Neural cell (in vitro differentiated cells): ENCODE results near the gene ALKBH6. TPM values are rescaled to one million over a fixed set of nuclear protein-coding genes. Genes with fewer than 3 reads are reported as not detected.

Experiments used
- H2AFZ ChIP-seq: fragments of 200-600, 300-800 bp; sonication (generic), shearing (Covaris generic); 2 replicates; pipeline ENCODE4 v1.6.0; 2014; ENCODE audit warnings: low read depth, mild to moderate bottlenecking, antibody characterized with exemption, low read length, moderate library complexity
- H3F3A ChIP-seq: fragments of 200-600 bp; shearing (Covaris generic); 2 replicates; pipeline ENCODE4 v1.6.1; 2016; ENCODE audit warnings: mild to moderate bottlenecking, moderate library complexity, mixed read lengths, antibody characterized with exemption, low read length; ENCODE audit not compliant: insufficient read depth, poor library complexity, severe bottlenecking
- H3K27ac ChIP-seq: fragments of 200-600, 300-800 bp; sonication (generic), shearing (Covaris generic); 2 replicates; pipeline ENCODE4 v1.5.1; 2014; ENCODE audit warnings: mild to moderate bottlenecking, low read length, moderate library complexity
- H3K27me3 ChIP-seq: fragments of 300-800, 200-600 bp; sonication (generic), shearing (Covaris generic); 2 replicates; pipeline ENCODE4 v1.6.0; 2014; ENCODE audit warnings: mild to moderate bottlenecking, low read depth, low read length, moderate library complexity; ENCODE audit not compliant: insufficient read depth
- H3K36me3 ChIP-seq: fragments of 300-800, 200-600 bp; sonication (generic), shearing (Covaris generic); 2 replicates; pipeline ENCODE4 v1.5.1; 2014; ENCODE audit warnings: mild to moderate bottlenecking, antibody characterized with exemption, low read length, moderate library complexity; ENCODE audit not compliant: insufficient read depth
- H3K4me2 ChIP-seq: fragments of 300-800, 200-600 bp; sonication (generic), shearing (Covaris generic); 2 replicates; pipeline ENCODE4 v1.6.0; 2014; ENCODE audit warnings: mild to moderate bottlenecking, low read length
- H3K4me3 ChIP-seq: fragments of 300-800, 200-600 bp; sonication (generic), shearing (Covaris generic); 2 replicates; pipeline ENCODE4 v1.5.1; 2014; ENCODE audit warnings: mild to moderate bottlenecking, low read length, moderate library complexity
- H3K79me2 ChIP-seq: fragments of 200-600 bp; shearing (Covaris generic); replicated peaks from 2 replicates; pipeline ENCODE4 v1.6.0; 2014; ENCODE audit warnings: mild to moderate bottlenecking, low read length, moderate library complexity; ENCODE audit not compliant: insufficient read depth
- H3K9ac ChIP-seq: fragments of 300-800, 200-600 bp; sonication (generic), shearing (Covaris generic); 2 replicates; pipeline ENCODE4 v1.6.1; 2016; ENCODE audit warnings: mild to moderate bottlenecking, low read length, mixed read lengths
- H3K9me2 ChIP-seq: fragments of 200-600 bp; shearing (Covaris generic); 2 replicates; pipeline ENCODE4 v1.6.1; 2016; ENCODE audit warnings: mild to moderate bottlenecking, low read length, mixed read lengths; ENCODE audit not compliant: insufficient read depth
- H3K9me3 ChIP-seq: fragments of 200-600, 300-800 bp; sonication (generic), shearing (Covaris generic); 2 replicates; pipeline ENCODE4 v1.6.1; 2016; ENCODE audit warnings: mild to moderate bottlenecking, mixed run types, low read length, moderate library complexity, mixed read lengths
- H4K20me1 ChIP-seq: fragments of 200-600 bp; shearing (Covaris generic); 2 replicates; pipeline ENCODE4 v1.6.1; 2016; ENCODE audit warnings: mild to moderate bottlenecking, mixed run types; ENCODE audit not compliant: insufficient read depth
- CTCF ChIP-seq: fragments of 450-650 bp; IDR thresholded peaks from 2 replicates; pipeline ENCODE4 v1.5.1; 2014; ENCODE audit warnings: antibody characterized with exemption, mild to moderate bottlenecking, moderate library complexity; ENCODE audit not compliant: poor library complexity, severe bottlenecking
- EP300 ChIP-seq: fragments of 450-650 bp; conservative IDR thresholded peaks from 2 replicates; pipeline ENCODE4 v1.6.1; 2014; ENCODE audit warnings: antibody characterized with exemption, mild to moderate bottlenecking, moderate library complexity; ENCODE audit not compliant: poor library complexity, severe bottlenecking
- EZH2 ChIP-seq: fragments of 200-600, 300-800 bp; shearing (Covaris generic), sonication (generic); IDR thresholded peaks from 2 replicates; pipeline ENCODE4 v1.6.1; 2014; ENCODE audit warnings: antibody characterized with exemption, low read length, borderline replicate concordance, mild to moderate bottlenecking; ENCODE audit not compliant: insufficient read depth, poor library complexity, severe bottlenecking
- MXI1 ChIP-seq: fragments of 450-650 bp; conservative IDR thresholded peaks from 2 replicates; pipeline ENCODE4 v1.6.1; 2014; ENCODE audit warnings: antibody characterized with exemption, mild to moderate bottlenecking; ENCODE audit not compliant: poor library complexity, severe bottlenecking
- POLR2AphosphoS5 ChIP-seq: IDR thresholded peaks from 2 replicates; pipeline ENCODE4 v1.6.1; 2012
- RAD21 ChIP-seq: fragments of 450-650 bp; conservative IDR thresholded peaks from 2 replicates; pipeline ENCODE4 v1.6.1; 2014; ENCODE audit warnings: antibody characterized with exemption, mild to moderate bottlenecking, moderate library complexity
- REST ChIP-seq: IDR thresholded peaks from 2 replicates; pipeline ENCODE4 v1.6.1; 2012; ENCODE audit warnings: borderline replicate concordance
- SMC3 ChIP-seq: fragments of 450-650 bp; conservative IDR thresholded peaks from 2 replicates; pipeline ENCODE4 v1.6.1; 2014; ENCODE audit warnings: antibody characterized with exemption, mild to moderate bottlenecking, moderate library complexity; ENCODE audit not compliant: poor library complexity
- TAF1 ChIP-seq: IDR thresholded peaks from 2 replicates; pipeline ENCODE4 v1.6.1; 2012; ENCODE audit warnings: low read depth
- polyA plus RNA-seq: library from polyadenylated mRNA; depleted of rRNA; stranded (reverse); fragments of >200 nt; gene quantifications from 2 replicates; pipeline ENCODE4 v1.2.3, GENCODE V29; 2014

Gene ALKBH6
- polyA plus RNA-seq, 1 donor from 2014 or later = 45.6 TPM

- H3K36me3 ChIP-seq = no peaks in the 10 kb centered on the region
- H3K9me3 ChIP-seq = no peaks in the 10 kb centered on the region
- no peak within 1 kb of the TSS for H3K4me2 ChIP-seq
- H4K20me1 ChIP-seq = no peaks in the 10 kb centered on the region
- no peaks in the 10 kb centered on the region for H3K79me2 ChIP-seq
- H3K27ac ChIP-seq = no peak within 1 kb of the TSS
- H3K4me3 ChIP-seq = peak within 1 kb of the TSS; percentile 45
- H3K27me3 ChIP-seq = peaks cover 7% of the 10 kb centered on the region
- peak within 1 kb of the TSS; percentile 1 for H3K9ac ChIP-seq
- H3K9me2 ChIP-seq = no peaks in the 10 kb centered on the region
- H2AFZ ChIP-seq = no peak within 1 kb of the TSS
- H3F3A ChIP-seq = no peaks in the 10 kb centered on the region
- TF ChIP-seq EP300 = no peak
- TF ChIP-seq TAF1 = no peak
- no peak for TF ChIP-seq POLR2AphosphoS5
- no peak for TF ChIP-seq RAD21
- no peak for TF ChIP-seq CTCF
- TF ChIP-seq EZH2 = no peak
- no peak for TF ChIP-seq SMC3
- no peak for TF ChIP-seq REST
Observed at GRCh38 chr19:36008336-36008978, 5.6 kb downstream of the ALKBH6 start, which contains the start of gene SYNE4. SYNE4 (minus strand) TSS chr19:36008813; CDS start chr19:36008681, 132 bp downstream.

DNA sequence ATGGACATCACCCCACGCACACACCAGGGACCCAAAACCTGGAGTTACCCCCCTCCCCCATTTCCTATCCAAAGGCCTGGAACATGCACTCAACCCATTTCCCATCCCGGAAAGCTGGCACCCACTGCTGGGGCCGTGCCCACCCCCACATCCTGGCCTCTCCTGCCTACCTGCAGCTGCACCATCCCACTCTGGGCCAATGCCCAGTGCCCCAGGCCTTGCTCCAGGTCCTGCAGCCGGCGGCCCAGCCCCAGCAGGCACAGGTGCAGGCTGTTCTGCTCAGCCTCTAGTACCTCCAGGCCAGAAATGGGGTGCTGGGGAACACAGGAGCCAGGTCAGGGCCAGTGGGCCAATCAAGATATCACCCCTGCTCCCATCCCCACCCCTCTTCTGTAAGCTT, 7.1 kb downstream of the ALKBH6 start:
- Histone ChIP-seq H3K9me3 (no peaks in the 10 kb centered on the region), H3K4me3 (no peak overlapping the region), H3K27ac (no peak overlapping the region), H3K36me3 (no peaks in the 10 kb centered on the region), H4K20me1 (no peaks in the 10 kb centered on the region), H2AFZ (no peak overlapping the region), H3K27me3 (peaks cover 7% of the 10 kb centered on the region), H3K4me2 (no peak overlapping the region), H3K9ac (no peak overlapping the region), H3K9me2 (no peaks in the 10 kb centered on the region), H3F3A (no peaks in the 10 kb centered on the region), H3K79me2 (no peaks in the 10 kb centered on the region)
- TF ChIP-seq REST (no peak), SMC3 (no peak), POLR2AphosphoS5 (no peak), EZH2 (no peak), CTCF (no peak), MXI1 (no peak), EP300 (no peak), TAF1 (no peak)
